22Rv1 (cell line): Measurements from ENCODE around the gene KCNK18.

Source experiments
- CTCF ChIP-seq: fragments of 450-650 bp; IDR thresholded peaks from 2 replicates; pipeline ENCODE4 v1.5.1; 2017; ENCODE audit warnings: mild to moderate bottlenecking
- ZFX ChIP-seq: fragments of 450-650 bp; IDR thresholded peaks from 2 replicates; pipeline ENCODE4 v1.6.1; 2017; ENCODE audit warnings: antibody characterized with exemption, borderline replicate concordance

- no peak for TF ChIP-seq CTCF
- TF ChIP-seq ZFX: no peak
Measured at GRCh38 chr10:117253908-117254307, 56.6 kb downstream of the KCNK18 start.
